Tibial artery (tissue), 4 donors: Measurements from ENCODE around the gene PSMD9.

ENCODE experiments used
- DNase-seq, 2 donors: peaks; one replicate each; pipeline ENCODE4 v3.0.0-alpha.2; 2019
- H3K27ac ChIP-seq, 2 donors: fragments of 200-600 bp; sonication (generic) in 1 of 2; 1 replicate in 1 of 2; 2 replicates in 1 of 2; pipeline ENCODE4 v1.5.1; 2018 to 2019; ENCODE audit warnings: mild to moderate bottlenecking in 1 of 2
- H3K27me3 ChIP-seq, 2 donors: fragments of 200-600 bp; sonication (generic) in 1 of 2; one replicate each; pipeline versions ENCODE4 v1.5.1 to v1.6.0; 2016 to 2019
- H3K36me3 ChIP-seq, 3 donors: fragments of 200-600 bp; sonication (generic) in 2 of 3; one replicate each; pipeline ENCODE4 v1.5.1; 2016 to 2019; ENCODE audit warnings: mild to moderate bottlenecking in 2 of 3
- H3K4me1 ChIP-seq, 4 donors: fragments of 200-600 bp; sonication (generic) in 2 of 4; 1 replicate in 3 of 4; 2 replicates in 1 of 4; pipeline ENCODE4 v1.5.1; 2016 to 2019
- H3K4me3 ChIP-seq, 2 donors: fragments of 200-600 bp; sonication (generic) in 1 of 2; 1 replicate in 1 of 2; 2 replicates in 1 of 2; pipeline ENCODE4 v1.5.1; 2018 to 2019; ENCODE audit warnings: mild to moderate bottlenecking in 2 of 2
- H3K9me3 ChIP-seq, 3 donors: fragments of 200-600 bp; sonication (generic) in 1 of 3; one replicate each; pipeline ENCODE4 v1.5.1; 2016 to 2019
- intact Hi-C: fragments of 100-400 bp; cut with DNase I; formaldehyde crosslinking; loops from one replicate; pipeline ENCODE4 v1.15.0; 2023; ENCODE audit warnings: low total_unique reads
- TF ChIP-seq, protein P1 (sequence below), 2 experiments: fragments of 200-600 bp in 1 of 2; fragments of 450-650 bp in 1 of 2; IDR thresholded peaks; one replicate each; pipeline ENCODE4 v1.5.1; 2017 to 2019; ENCODE audit warnings: antibody characterized with exemption in 2 of 2, mild to moderate bottlenecking in 1 of 2, moderate library complexity in 1 of 2

Gene PSMD9

DNA sequence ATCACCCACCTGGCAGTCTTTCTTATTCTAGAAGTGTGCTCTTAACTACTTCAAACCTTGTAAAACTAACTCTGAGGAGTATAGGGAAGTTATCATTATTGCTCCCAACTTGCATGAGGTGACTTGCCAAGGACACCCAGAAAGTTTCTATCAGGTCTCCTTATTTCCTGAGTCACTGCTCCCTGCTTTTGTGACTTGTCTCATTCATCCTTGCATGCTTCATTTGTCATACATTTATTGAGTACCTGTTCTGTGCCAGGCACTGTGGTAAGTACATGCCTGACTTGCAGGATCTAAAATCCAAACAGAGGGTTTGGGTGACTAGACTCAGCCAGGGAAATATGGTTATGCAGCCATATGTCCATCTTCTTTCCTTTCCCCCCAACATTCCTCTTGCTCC, 55.3 kb downstream of the PSMD9 start:
- Histone ChIP-seq H3K27me3 (no peaks in the 10 kb centered on the region), H3K4me3 (no peak overlapping the region), H3K9me3 (no peaks in the 10 kb centered on the region), H3K36me3 (peaks cover 0 to 15% (median 0%) of the 10 kb centered on the region in 3 donors), H3K4me1 (no peaks in the 10 kb centered on the region), H3K27ac (no peak overlapping the region)
- TF ChIP-seq, protein P1, sequence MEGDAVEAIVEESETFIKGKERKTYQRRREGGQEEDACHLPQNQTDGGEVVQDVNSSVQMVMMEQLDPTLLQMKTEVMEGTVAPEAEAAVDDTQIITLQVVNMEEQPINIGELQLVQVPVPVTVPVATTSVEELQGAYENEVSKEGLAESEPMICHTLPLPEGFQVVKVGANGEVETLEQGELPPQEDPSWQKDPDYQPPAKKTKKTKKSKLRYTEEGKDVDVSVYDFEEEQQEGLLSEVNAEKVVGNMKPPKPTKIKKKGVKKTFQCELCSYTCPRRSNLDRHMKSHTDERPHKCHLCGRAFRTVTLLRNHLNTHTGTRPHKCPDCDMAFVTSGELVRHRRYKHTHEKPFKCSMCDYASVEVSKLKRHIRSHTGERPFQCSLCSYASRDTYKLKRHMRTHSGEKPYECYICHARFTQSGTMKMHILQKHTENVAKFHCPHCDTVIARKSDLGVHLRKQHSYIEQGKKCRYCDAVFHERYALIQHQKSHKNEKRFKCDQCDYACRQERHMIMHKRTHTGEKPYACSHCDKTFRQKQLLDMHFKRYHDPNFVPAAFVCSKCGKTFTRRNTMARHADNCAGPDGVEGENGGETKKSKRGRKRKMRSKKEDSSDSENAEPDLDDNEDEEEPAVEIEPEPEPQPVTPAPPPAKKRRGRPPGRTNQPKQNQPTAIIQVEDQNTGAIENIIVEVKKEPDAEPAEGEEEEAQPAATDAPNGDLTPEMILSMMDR (IDR thresholded peaks at IDR 0.05) = no peak
- DNase-seq = no peak
- intact Hi-C loops = no loop called here

GRCh38 chr12:121946313-121947025, 57.9 kb downstream of the PSMD9 start:
- Histone ChIP-seq H3K27ac (no peak overlapping the region), H3K9me3 (no peaks in the 10 kb centered on the region), H3K36me3 (peaks cover 0 to 15% (median 0%) of the 10 kb centered on the region in 3 donors), H3K4me1 (no peaks in the 10 kb centered on the region), H3K27me3 (no peaks in the 10 kb centered on the region), H3K4me3 (no peak overlapping the region)
- TF ChIP-seq, protein P1 (IDR thresholded peaks at IDR 0.05) = no peak
- no peak for DNase-seq
- intact Hi-C loops = no loop called here

GRCh38 chr12:121947981-121948380, 59.4 kb downstream of the PSMD9 start:
- Histone ChIP-seq H3K27me3 (no peaks in the 10 kb centered on the region), H3K4me1 (no peaks in the 10 kb centered on the region), H3K36me3 (peaks cover 0 to 8% (median 0%) of the 10 kb centered on the region in 3 donors), H3K27ac (no peak overlapping the region), H3K9me3 (no peaks in the 10 kb centered on the region), H3K4me3 (no peak overlapping the region)
- TF ChIP-seq, protein P1 (IDR thresholded peaks at IDR 0.05) = no peak
- intact Hi-C loops = no loop called here
- DNase-seq = no peak

DNA sequence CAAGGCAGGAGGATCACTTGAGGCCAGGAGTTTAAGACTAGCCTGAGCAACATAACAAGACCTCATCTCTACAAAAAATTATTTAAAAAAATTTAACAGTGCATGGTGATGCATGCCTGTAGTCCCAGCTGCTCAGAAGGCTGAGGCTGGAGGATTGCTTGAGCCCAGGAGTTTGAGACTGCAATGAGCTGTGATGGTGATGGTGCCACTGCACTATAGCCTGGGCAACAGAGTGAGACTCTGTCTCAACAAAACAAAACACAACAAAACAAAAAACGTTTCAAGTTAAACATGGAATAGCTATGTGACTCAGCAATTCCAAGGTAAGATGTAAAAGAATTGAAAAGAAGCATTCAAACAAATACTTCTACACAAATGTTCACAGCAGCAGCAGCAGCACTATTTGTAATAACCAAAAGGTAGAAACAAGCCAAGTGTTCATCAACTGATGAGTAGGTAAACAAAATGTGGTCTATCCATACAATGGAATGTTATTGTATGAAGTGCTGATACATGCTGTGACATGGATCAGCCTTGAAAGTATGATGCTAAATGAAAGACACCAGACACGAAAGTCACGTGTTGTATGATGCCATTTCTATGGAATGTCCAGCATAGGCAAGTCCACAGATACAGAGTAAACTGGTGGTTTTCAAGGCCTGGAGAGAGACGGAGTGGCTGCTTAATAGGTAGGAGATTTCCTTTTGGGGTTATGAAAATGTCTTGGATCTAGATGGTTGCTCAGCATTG, 61.2 kb downstream of the PSMD9 start:
- Histone ChIP-seq H3K36me3 (no peaks in the 10 kb centered on the region), H3K4me1 (no peaks in the 10 kb centered on the region), H3K9me3 (no peaks in the 10 kb centered on the region), H3K27ac (no peak overlapping the region), H3K27me3 (no peaks in the 10 kb centered on the region), H3K4me3 (no peak overlapping the region)
- TF ChIP-seq, protein P1 (IDR thresholded peaks at IDR 0.05) = no peak
- no peak for DNase-seq
- intact Hi-C loops = no loop called here

DNA sequence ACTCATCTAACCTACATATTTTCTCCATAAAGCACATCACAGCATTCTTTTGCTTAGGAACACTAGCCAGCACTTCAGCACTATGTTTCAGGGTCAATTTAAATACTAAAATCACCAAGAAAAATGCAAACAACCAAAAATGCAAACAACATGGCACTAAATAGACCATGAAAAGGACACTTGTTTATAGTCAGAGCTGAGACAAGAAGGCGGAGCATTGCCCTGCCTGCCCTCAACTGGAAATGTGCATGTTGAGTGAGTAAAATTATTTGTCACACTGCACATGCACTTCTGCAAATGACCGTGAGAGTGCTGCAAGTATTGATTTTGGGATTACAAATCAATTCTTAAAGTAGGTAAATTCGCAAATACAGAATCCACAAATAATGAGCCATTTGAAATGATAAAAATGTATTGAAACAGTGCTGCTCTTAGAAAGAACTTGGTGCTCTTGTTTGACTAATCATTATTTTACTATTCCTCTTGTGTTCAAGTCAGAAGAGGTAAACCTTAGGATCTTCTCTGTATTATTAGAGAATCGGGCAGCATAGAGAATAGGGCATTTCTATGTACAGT, 64.6 kb downstream of the PSMD9 start:
- no peaks in the 10 kb centered on the region for H3K4me1 ChIP-seq
- DNase-seq = no peak
- TF ChIP-seq, protein P1 (IDR thresholded peaks at IDR 0.05) = no peak
- intact Hi-C loops = no loop called here
- no peaks in the 10 kb centered on the region for H3K9me3 ChIP-seq
- H3K27ac ChIP-seq = no peak overlapping the region
- H3K4me3 ChIP-seq = no peak overlapping the region
- no peaks in the 10 kb centered on the region for H3K36me3 ChIP-seq
- H3K27me3 ChIP-seq = no peaks in the 10 kb centered on the region
